Skeletal muscle tissue (tissue), 4 donors: ENCODE measurements around the gene TBXA2R. TPM values are rescaled to one million over a fixed set of nuclear protein-coding genes. Genes with fewer than 3 reads are reported as not detected.
"Not testable (repeated sequence)": the region's sequence is repeated elsewhere in the genome, so short reads cannot be mapped to it uniquely, and the experiment has no call there.

ENCODE experiments used
- H3K27ac ChIP-seq: one replicate; pipeline ENCODE4 v1.7.0; 2013; ENCODE audit warnings: mild to moderate bottlenecking, low read depth, low read length, inconsistent platforms
- H3K27me3 ChIP-seq, 3 donors: one replicate each; pipeline ENCODE4 v1.7.0; 2013; ENCODE audit warnings: low read length in 3 of 3; ENCODE audit not compliant: control insufficient read depth in 3 of 3, insufficient read depth in 3 of 3
- H3K36me3 ChIP-seq, 3 donors: one replicate each; pipeline ENCODE4 v1.7.0; 2013; ENCODE audit warnings: low read length in 3 of 3; ENCODE audit not compliant: control insufficient read depth in 3 of 3, insufficient read depth in 3 of 3
- H3K4me1 ChIP-seq, 3 donors: one replicate each; pipeline ENCODE4 v1.7.0; 2013; ENCODE audit warnings: low read length in 3 of 3, mild to moderate bottlenecking in 3 of 3; ENCODE audit not compliant: control insufficient read depth in 3 of 3, insufficient read depth in 3 of 3
- H3K4me3 ChIP-seq, 3 donors: one replicate each; pipeline ENCODE4 v1.7.0; 2013; ENCODE audit warnings: low read length in 3 of 3
- H3K9ac ChIP-seq, 3 donors: one replicate each; pipeline ENCODE4 v1.7.0; 2013; ENCODE audit warnings: low read length in 3 of 3, mild to moderate bottlenecking in 3 of 3, moderate library complexity in 2 of 3, low read depth in 1 of 3
- H3K9me3 ChIP-seq, 3 donors: one replicate each; pipeline ENCODE4 v1.7.0; 2013; ENCODE audit warnings: low read length in 3 of 3; ENCODE audit not compliant: control insufficient read depth in 3 of 3
- total RNA-seq: library from RNA; depleted of rRNA; stranded (reverse); fragments of >200 nt; gene quantifications from one replicate; pipeline ENCODE4 v1.2.3, GENCODE V29; 2014
- donor health status: Osteomylitis.

Gene TBXA2R
- total RNA-seq, 1 donor from 2014 or later = under 0.01 TPM

DNA sequence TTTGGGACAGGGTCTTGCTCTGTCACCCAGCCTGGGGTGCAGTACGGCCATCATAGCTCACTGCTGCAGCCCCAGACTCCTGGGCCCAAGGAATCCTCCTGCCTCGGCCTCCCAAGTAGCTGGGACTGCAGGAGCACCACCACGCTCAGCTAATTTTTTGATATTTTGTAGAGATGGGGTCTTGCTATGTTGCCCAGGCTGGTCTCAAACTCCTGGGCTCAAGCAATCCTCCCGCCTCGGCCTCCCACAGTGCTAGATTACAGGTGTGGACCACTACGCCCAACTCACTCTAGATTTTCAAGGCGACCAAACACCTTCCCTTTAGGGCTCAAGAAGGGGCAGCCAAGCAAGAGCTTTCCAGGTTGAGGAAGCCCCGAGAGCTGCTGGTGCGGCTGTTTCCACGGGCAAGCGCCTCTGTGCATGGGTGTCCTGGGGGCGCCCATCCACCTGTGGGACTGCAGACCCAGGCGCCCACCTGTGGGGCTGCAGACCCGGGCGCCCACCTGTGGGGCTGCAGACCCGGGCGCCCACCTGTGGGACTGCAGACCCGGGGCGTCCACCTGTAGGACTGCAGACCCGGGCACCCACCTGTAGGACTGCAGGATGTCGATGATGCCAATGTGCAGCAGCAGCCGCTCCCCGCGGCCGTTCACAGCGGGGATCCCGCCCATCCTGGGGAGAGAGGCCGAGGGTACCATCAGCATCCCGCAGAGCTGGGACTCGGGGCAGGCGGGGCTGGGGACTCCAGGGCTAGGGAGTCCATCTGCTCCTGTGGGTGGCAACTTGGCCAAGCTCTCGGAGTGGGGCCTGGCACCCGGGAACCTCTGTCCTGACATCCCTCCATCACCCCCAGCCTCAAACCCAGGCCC is 41.6 kb upstream of the TBXA2R start:
- Histone ChIP-seq H3K27me3 (no peaks in the 10 kb centered on the region), H3K9ac (no peak overlapping the region), H3K36me3 (peaks cover 25 to 35% (median 28%) of the 10 kb centered on the region in 3 donors), H3K9me3 (no peaks in the 10 kb centered on the region), H3K27ac (no peak overlapping the region), H3K4me3 (no peak overlapping the region), H3K4me1 (peaks cover 7 to 11% (median 8%) of the 10 kb centered on the region in 3 donors)

DNA sequence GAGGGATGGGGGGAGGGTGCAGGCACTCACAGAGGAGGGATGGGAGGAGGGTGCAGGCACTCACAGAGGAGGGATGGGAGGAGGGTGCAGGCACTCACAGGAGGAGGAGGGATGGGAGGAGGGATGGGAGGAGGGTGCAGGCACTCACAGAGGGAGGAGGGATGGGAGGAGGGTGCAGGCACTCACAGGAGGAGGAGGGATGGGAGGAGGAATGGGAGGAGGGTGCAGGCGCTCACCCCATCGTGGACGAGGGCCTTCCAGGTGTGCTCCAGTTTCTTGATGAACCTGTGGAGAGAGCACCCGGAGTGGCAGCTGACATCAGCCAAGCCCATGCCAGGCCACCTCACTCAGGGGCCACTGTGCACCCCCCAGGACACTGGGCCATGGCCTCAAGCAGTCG is 40.4 kb upstream of the TBXA2R start:
- Histone ChIP-seq H3K36me3 (peaks cover 16 to 27% (median 24%) of the 10 kb centered on the region in 3 donors), H3K4me1 (peaks cover 7 to 11% (median 8%) of the 10 kb centered on the region in 3 donors)
- not testable (repeated sequence) for H3K9ac ChIP-seq, H3K4me3 ChIP-seq, H3K27ac ChIP-seq, H3K9me3 ChIP-seq, H3K27me3 ChIP-seq

GRCh38 chr19:3646336-3647092 is 39.8 kb upstream of the TBXA2R start:
- Histone ChIP-seq H3K36me3 (peaks cover 15 to 23% (median 19%) of the 10 kb centered on the region in 3 donors), H3K4me3 (no peak overlapping the region), H3K9me3 (no peaks in the 10 kb centered on the region), H3K27me3 (no peaks in the 10 kb centered on the region), H3K9ac (no peak overlapping the region), H3K4me1 (peaks cover 7 to 11% (median 8%) of the 10 kb centered on the region in 3 donors), H3K27ac (no peak overlapping the region)

DNA sequence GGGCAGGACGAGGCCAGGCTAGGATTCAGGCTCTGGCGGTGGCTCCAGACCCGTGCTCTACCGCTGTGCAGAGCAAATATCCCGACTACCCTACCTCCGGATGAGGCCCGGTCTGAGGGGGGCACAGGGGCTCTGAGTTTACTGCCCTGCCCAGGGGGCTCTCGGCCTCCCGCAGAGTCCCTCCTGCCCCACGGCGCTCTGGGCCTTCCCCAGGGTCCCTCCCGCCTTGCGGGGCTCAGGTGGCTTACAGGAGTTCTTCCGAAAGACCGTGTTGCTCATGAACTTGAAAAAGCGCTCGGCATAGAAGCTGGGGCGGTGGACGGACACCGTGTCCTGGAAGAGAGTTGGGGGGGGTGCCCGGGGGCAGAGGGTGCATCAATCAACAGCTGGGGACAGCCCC is 39.1 kb upstream of the TBXA2R start:
- Histone ChIP-seq H3K36me3 (peaks cover 13 to 21% (median 14%) of the 10 kb centered on the region in 3 donors), H3K9me3 (no peaks in the 10 kb centered on the region), H3K27me3 (no peaks in the 10 kb centered on the region)

GRCh38 chr19:3645067-3645396 is 38.4 kb upstream of the TBXA2R start:
- Histone ChIP-seq H3K9me3 (no peaks in the 10 kb centered on the region), H3K36me3 (peaks cover 13 to 21% (median 14%) of the 10 kb centered on the region in 3 donors), H3K4me3 (no peak overlapping the region), H3K27me3 (no peaks in the 10 kb centered on the region), H3K27ac (no peak overlapping the region), H3K4me1 (peaks cover 3 to 4% (median 4%) of the 10 kb centered on the region in 3 donors), H3K9ac (no peak overlapping the region)

More for the DNA sequence above, 39.1 kb upstream of the TBXA2R start:
- H3K4me3 ChIP-seq = no peak overlapping the region
- peaks cover 7 to 11% (median 8%) of the 10 kb centered on the region in 3 donors for H3K4me1 ChIP-seq
- peak overlapping the region in 1 of 3 donors; percentile 25 for H3K9ac ChIP-seq
- no peak overlapping the region for H3K27ac ChIP-seq

DNA sequence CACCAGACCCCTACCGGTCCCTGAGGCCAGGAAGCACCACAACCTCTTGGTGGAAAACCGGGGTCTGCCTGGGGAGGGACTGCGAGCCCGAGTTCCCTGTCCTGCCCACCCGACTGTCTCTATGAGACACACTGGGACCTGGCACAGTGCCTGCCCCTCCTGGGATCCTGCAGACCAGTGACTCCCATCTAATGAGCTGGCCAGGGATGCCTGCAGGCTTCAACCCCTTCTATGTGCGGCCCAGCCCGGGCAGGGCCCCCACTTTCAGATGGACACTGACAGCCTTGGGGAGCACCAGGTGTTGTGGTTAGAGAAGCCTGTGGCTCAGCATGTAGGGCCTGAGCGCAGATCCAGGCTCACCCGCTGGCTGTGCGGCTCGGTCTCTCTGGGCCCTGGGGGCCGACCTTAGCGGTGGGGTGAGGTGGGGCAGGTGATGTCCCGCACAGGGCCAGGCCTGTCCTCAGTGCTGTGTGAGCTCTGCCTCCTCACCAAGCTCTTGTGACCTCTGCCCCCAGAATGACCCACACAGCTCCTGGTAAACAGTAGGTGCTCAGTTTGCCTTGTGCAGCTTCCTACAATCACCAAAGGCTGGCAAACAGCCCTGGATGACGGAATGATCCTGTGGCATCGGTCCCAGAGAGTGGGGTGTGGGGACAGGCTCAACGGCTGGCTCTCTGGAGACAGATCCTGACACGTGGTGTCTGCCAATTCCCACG is 37.8 kb upstream of the TBXA2R start:
- H3K4me1 ChIP-seq = no peaks in the 10 kb centered on the region
- no peaks in the 10 kb centered on the region for H3K9me3 ChIP-seq
- peaks cover 17 to 25% (median 19%) of the 10 kb centered on the region in 3 donors for H3K36me3 ChIP-seq
- H3K9ac ChIP-seq = no peak overlapping the region
- H3K27me3 ChIP-seq = no peaks in the 10 kb centered on the region
- H3K27ac ChIP-seq = no peak overlapping the region
- no peak overlapping the region for H3K4me3 ChIP-seq

DNA sequence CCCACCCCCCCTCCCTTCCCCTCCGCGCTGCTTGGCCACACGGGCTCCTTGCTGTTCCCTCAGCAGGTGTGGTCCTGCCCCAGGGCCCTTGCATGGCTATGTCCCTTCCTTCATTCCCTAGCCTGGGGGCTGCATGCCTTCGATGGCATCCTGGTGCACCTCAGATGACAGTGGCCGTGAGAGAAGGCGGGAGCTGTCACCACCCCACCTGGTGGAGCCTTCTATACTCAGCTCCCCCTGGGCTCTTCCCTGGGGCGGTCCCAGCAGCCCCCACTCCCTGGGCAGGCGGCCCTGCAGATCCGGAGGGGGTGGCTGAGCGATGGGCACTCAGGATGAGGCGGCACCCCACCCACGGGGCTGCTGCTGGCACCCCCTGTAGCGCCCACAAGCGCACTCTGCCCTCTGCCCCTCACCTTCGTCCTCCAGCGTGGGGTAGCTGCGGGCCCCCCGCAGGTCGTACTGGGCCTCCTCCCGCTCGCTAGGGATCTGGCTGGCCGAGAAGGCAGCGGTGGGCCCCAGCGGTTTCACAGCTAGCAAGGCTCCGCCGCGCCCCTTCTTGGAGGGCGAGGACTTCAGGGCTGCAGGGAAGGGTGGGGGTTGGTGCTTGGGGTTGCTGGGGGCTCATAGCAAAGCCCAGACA is 37.1 kb upstream of the TBXA2R start:
- H3K36me3 ChIP-seq = peaks cover 18 to 25% (median 22%) of the 10 kb centered on the region in 3 donors
- H3K27ac ChIP-seq = no peak overlapping the region

DNA sequence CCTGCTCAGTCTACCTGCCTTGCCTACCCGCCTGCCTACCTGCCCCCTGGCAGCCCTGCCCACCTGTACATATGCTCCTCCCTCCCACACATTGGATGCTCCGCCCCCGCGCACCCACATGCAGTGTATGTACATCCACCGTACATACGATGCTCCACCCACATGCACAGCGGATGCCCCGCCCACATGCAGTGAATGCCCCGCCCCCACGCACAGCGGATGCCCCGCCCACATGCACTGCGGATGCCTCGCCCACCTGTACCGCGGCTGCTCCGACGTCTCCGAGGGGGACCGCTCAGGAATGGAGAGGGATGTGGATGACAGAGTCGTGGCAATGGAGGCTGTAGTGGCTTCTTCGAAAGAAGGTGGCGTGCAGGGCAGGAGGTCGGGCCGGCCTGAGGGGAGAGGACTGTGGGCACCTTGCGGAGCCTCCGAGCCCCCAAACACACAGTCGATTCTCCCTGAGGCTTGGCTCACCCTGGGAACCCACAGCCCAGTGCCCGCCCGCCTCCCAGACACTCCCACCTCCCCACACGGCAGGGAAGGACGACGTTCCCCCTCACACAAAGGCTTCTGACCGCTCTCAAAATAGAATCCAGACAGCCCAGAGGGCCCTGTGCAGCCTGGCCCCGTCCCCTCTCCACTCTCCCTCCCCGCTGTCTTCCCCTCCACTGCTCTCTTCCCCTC is 36.5 kb upstream of the TBXA2R start:
- Histone ChIP-seq H3K9me3 (no peaks in the 10 kb centered on the region), H3K9ac (no peak overlapping the region), H3K4me1 (no peaks in the 10 kb centered on the region), H3K27me3 (no peaks in the 10 kb centered on the region), H3K36me3 (peaks cover 23 to 30% (median 25%) of the 10 kb centered on the region in 3 donors), H3K27ac (no peak overlapping the region), H3K4me3 (no peak overlapping the region)

More for the DNA sequence above, 37.1 kb upstream of the TBXA2R start:
- Histone ChIP-seq H3K27me3 (no peaks in the 10 kb centered on the region), H3K4me1 (no peaks in the 10 kb centered on the region), H3K9me3 (no peaks in the 10 kb centered on the region), H3K4me3 (no peak overlapping the region), H3K9ac (no peak overlapping the region)

DNA sequence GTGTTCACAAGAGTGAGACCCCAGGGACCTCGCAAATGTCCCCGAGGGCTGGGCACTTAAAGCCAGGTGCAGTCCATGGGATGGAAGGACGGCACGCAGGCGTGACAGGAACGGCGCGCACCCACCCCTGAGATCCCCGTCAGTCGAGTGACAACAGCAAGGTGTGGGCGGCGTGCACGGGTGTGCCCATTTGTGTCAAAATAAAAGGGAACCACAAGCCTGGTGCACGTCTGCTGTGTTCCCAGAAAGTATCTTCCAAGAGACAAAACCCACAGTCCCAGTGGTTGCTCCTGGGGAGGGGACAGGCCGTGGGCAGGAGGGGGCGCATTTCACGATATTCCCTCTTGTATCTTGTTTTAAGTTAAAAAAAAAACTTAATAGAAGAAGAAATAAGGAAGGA is 35.6 kb upstream of the TBXA2R start:
- H3K36me3 ChIP-seq = peaks cover 23 to 35% (median 25%) of the 10 kb centered on the region in 3 donors

More for the DNA sequence above, 35.6 kb upstream of the TBXA2R start:
- H3K9me3 ChIP-seq = no peaks in the 10 kb centered on the region
- H3K9ac ChIP-seq = no peak overlapping the region
- H3K27me3 ChIP-seq = no peaks in the 10 kb centered on the region
- H3K27ac ChIP-seq = no peak overlapping the region
- no peaks in the 10 kb centered on the region for H3K4me1 ChIP-seq
- H3K4me3 ChIP-seq = no peak overlapping the region
